Muscle layer of duodenum (tissue), 2 donors: ENCODE measurements around the gene SDR9C7.
"Not testable (repeated sequence)": the region's sequence is repeated elsewhere in the genome, so short reads cannot be mapped to it uniquely, and the experiment has no call there.

Experiments
- H3K27ac ChIP-seq: one replicate; pipeline ENCODE4 v1.7.0; 2013; ENCODE audit warnings: mild to moderate bottlenecking, low read length
- H3K27me3 ChIP-seq: one replicate; pipeline ENCODE4 v1.7.0; 2013; ENCODE audit warnings: low read depth, mild to moderate bottlenecking, control low read depth, low read length
- H3K36me3 ChIP-seq, 2 donors: one replicate each; pipeline ENCODE4 v1.7.0; 2013; ENCODE audit warnings: low read length in 2 of 2, control low read depth in 1 of 2, mild to moderate bottlenecking in 1 of 2; ENCODE audit not compliant: insufficient read depth in 2 of 2, control insufficient read depth in 1 of 2
- H3K4me1 ChIP-seq, 2 donors: one replicate each; pipeline ENCODE4 v1.7.0; 2013; ENCODE audit warnings: low read length in 2 of 2, mild to moderate bottlenecking in 2 of 2, control low read depth in 1 of 2, moderate library complexity in 1 of 2; ENCODE audit not compliant: insufficient read depth in 2 of 2, control insufficient read depth in 1 of 2
- H3K4me3 ChIP-seq, 2 donors: one replicate each; pipeline ENCODE4 v1.7.0; 2013; ENCODE audit warnings: low read length in 2 of 2, low read depth in 1 of 2, mild to moderate bottlenecking in 1 of 2
- H3K9me3 ChIP-seq, 2 donors: one replicate each; pipeline ENCODE4 v1.7.0; 2013; ENCODE audit warnings: low read length in 2 of 2, control low read depth in 1 of 2, mild to moderate bottlenecking in 1 of 2; ENCODE audit not compliant: control insufficient read depth in 1 of 2
- donor health status: healthy.

Gene SDR9C7

GRCh38 chr12:56933826-56934625 is at the start of gene SDR9C7:
TSS of gene SDR9C7 (minus strand) at chr12:56934408. CDS start at chr12:56934261, 147 bp downstream.
- Histone ChIP-seq H3K36me3 (no peaks in the 10 kb centered on the region), H3K4me3 (no peak within 1 kb of the TSS), H3K4me1 (peaks cover 0 to 5% of the 10 kb centered on the region in 2 donors), H3K27ac (no peak within 1 kb of the TSS), H3K27me3 (no peaks in the 10 kb centered on the region), H3K9me3 (no peaks in the 10 kb centered on the region)

GRCh38 chr12:56983386-56983785 is 49.2 kb upstream of the SDR9C7 start:
- Histone ChIP-seq H3K4me1 (no peaks in the 10 kb centered on the region), H3K4me3 (no peak overlapping the region), H3K27me3 (no peaks in the 10 kb centered on the region), H3K27ac (no peak overlapping the region), H3K36me3 (no peaks in the 10 kb centered on the region), H3K9me3 (no peaks in the 10 kb centered on the region)

- not testable (repeated sequence) for H3K27me3 ChIP-seq, H3K27ac ChIP-seq, H3K4me3 ChIP-seq, H3K9me3 ChIP-seq, H3K36me3 ChIP-seq, H3K4me1 ChIP-seq
These were observed 48.5 kb upstream of the SDR9C7 start for GRCh38 chr12:56982578-56983236.

GRCh38 chr12:56980941-56981530 is 46.8 kb upstream of the SDR9C7 start:
- Histone ChIP-seq H3K4me3 (no peak overlapping the region), H3K9me3 (no peaks in the 10 kb centered on the region), H3K4me1 (no peaks in the 10 kb centered on the region), H3K36me3 (no peaks in the 10 kb centered on the region), H3K27me3 (no peaks in the 10 kb centered on the region), H3K27ac (no peak overlapping the region)

- Histone ChIP-seq H3K4me3 (no peak overlapping the region), H3K36me3 (no peaks in the 10 kb centered on the region), H3K9me3 (no peaks in the 10 kb centered on the region), H3K27ac (no peak overlapping the region), H3K27me3 (no peaks in the 10 kb centered on the region), H3K4me1 (no peaks in the 10 kb centered on the region)
These were observed 46.1 kb upstream of the SDR9C7 start for GRCh38 chr12:56980268-56980667.

- Histone ChIP-seq H3K27me3 (no peaks in the 10 kb centered on the region), H3K36me3 (no peaks in the 10 kb centered on the region), H3K9me3 (no peaks in the 10 kb centered on the region), H3K4me3 (no peak overlapping the region), H3K27ac (no peak overlapping the region), H3K4me1 (no peaks in the 10 kb centered on the region)
These were observed 45.4 kb upstream of the SDR9C7 start for GRCh38 chr12:56979628-56980027.

GRCh38 chr12:56978397-56979138 is 44.4 kb upstream of the SDR9C7 start:
- Histone ChIP-seq H3K27me3 (no peaks in the 10 kb centered on the region), H3K4me3 (no peak overlapping the region), H3K36me3 (no peaks in the 10 kb centered on the region), H3K27ac (no peak overlapping the region), H3K9me3 (no peaks in the 10 kb centered on the region), H3K4me1 (no peaks in the 10 kb centered on the region)

GRCh38 chr12:56977361-56977760 is 43.2 kb upstream of the SDR9C7 start:
- not testable (repeated sequence) for H3K9me3 ChIP-seq, H3K36me3 ChIP-seq, H3K27me3 ChIP-seq

GRCh38 chr12:56974224-56974623 is 40.0 kb upstream of the SDR9C7 start:
- H3K4me3 ChIP-seq, H3K27me3 ChIP-seq, H3K36me3 ChIP-seq, H3K27ac ChIP-seq, H3K4me1 ChIP-seq, H3K9me3 ChIP-seq: not testable (repeated sequence)

More at GRCh38 chr12:56977361-56977760, 43.2 kb upstream of the SDR9C7 start:
- H3K27ac ChIP-seq, H3K4me1 ChIP-seq, H3K4me3 ChIP-seq: not testable (repeated sequence)

GRCh38 chr12:56968910-56969309 is 34.7 kb upstream of the SDR9C7 start:
- not testable (repeated sequence) for H3K4me1 ChIP-seq, H3K36me3 ChIP-seq, H3K9me3 ChIP-seq, H3K27ac ChIP-seq, H3K4me3 ChIP-seq, H3K27me3 ChIP-seq

GRCh38 chr12:56965997-56966642 is 31.9 kb upstream of the SDR9C7 start:
- H3K9me3 ChIP-seq, H3K27me3 ChIP-seq, H3K36me3 ChIP-seq, H3K4me1 ChIP-seq, H3K27ac ChIP-seq, H3K4me3 ChIP-seq: not testable (repeated sequence)
